ENCODE data around the gene MLLT6. TPM values are rescaled to one million over a fixed set of nuclear protein-coding genes. Genes with fewer than 3 reads are reported as not detected.

The MLLT6 gene
- total RNA-seq, 1 donor from 2014 or later, result 70.2 TPM

DNA sequence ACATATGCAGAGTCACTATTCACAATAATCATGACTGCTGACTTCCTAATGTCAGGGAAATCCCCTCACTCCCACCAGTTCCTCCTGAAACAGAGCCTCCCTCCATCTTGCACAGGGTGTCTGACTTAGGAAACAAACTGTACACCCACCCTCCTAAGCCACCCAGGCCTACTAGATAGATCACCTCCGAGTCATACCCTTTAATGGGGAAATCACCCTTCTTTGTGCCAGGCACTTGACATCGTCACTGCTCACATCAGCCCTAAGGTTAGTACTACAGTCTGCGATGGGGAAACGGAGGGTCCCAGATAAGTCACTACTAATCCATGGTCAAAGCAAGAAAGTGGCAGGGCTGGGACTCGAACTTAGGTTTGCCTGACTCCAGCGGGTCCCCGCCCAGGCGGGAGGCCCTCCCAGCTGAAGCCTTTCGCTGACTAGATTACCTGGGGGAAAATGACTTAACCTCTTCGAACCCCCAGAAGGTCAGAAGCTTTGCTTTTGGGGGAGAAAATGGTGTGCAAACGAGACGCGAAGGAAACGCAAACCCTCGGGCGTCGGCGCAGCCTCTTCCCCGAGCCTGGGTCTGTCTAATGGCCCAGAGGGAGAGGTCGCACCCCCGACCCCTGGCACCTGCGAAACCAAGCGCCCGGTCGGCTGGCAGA is 3.4 kb upstream of the MLLT6 start:
- no peaks in the 10 kb centered on the region for H3K27me3 ChIP-seq
- H3K4me1 ChIP-seq, result peaks cover 24% of the 10 kb centered on the region
- intact Hi-C loops (cut with DNase I), result loop anchor here (5.0 kb wide), 1 partner anchor 41 kb away; no protein-coding TSS in a partner anchor
- no peaks in the 10 kb centered on the region for H3K9me3 ChIP-seq
- DNase-seq (ENCODE audit: extremely low spot score in 2 of 2), result no peak
- TF ChIP-seq, protein P1, sequence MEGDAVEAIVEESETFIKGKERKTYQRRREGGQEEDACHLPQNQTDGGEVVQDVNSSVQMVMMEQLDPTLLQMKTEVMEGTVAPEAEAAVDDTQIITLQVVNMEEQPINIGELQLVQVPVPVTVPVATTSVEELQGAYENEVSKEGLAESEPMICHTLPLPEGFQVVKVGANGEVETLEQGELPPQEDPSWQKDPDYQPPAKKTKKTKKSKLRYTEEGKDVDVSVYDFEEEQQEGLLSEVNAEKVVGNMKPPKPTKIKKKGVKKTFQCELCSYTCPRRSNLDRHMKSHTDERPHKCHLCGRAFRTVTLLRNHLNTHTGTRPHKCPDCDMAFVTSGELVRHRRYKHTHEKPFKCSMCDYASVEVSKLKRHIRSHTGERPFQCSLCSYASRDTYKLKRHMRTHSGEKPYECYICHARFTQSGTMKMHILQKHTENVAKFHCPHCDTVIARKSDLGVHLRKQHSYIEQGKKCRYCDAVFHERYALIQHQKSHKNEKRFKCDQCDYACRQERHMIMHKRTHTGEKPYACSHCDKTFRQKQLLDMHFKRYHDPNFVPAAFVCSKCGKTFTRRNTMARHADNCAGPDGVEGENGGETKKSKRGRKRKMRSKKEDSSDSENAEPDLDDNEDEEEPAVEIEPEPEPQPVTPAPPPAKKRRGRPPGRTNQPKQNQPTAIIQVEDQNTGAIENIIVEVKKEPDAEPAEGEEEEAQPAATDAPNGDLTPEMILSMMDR (IDR thresholded peaks at IDR 0.05), result no peak
- TF ChIP-seq POLR2A (IDR thresholded peaks at IDR 0.05) (no peak), POLR2AphosphoS5 (IDR thresholded peaks at IDR 0.05; ENCODE audit: insufficient read depth in 1 of 2, low read depth in 1 of 2) (no peak)
- peak overlapping the region; percentile 98 for H3K27ac ChIP-seq
- H3K4me3 ChIP-seq, result peak overlapping the region; percentile 92 to 97
- no peaks in the 10 kb centered on the region for H3K36me3 ChIP-seq

DNA sequence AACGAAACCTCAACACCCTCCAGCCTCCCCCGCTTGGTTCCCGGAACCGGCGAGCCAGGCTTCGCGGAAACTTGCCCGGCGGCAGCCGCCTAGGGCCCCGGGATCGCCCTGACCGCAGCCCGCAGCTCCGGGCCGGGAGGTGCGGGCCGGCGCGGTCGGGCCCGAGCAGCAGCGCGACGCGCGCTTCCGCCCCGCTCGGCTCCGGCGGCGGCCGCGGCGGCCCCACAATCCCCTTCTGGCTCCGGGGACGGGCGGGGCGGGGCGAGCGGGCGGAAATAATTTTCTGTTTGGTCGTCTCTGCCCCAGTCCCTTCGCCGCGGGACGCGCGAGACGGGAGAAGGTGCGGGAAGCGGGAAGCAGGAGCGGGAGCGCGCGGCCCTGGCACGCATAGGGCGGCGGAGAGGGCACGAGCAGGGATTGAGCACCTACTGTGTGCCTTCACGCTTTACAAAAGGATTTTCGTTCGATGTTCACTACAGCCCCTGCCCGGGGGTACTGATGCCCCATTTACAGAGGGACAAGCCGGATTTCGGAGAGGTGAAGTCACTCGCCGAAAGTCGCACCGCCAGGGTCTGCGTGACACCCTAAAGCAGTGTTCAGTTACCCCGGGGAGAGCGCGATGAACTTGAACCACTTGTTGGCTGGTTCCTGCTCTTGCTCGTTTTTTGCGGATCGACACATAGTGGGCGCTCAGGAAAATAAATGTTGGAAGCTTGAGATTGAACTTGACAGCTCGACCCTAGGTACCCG is 2.7 kb upstream of the MLLT6 start:
- peak in 1 of 2 donors; percentile 80 for TF ChIP-seq POLR2A (IDR thresholded peaks at IDR 0.05)
- TF ChIP-seq, protein P1 (IDR thresholded peaks at IDR 0.05), result no peak
- TF ChIP-seq POLR2AphosphoS5 (IDR thresholded peaks at IDR 0.05; ENCODE audit: insufficient read depth in 1 of 2, low read depth in 1 of 2), result peak in 1 of 2 donors; percentile 94
- DNase-seq (ENCODE audit: extremely low spot score in 2 of 2), result no peak
- H3K4me1 ChIP-seq, result peaks cover 31% of the 10 kb centered on the region
- H3K9me3 ChIP-seq, result no peaks in the 10 kb centered on the region
- peak overlapping the region; percentile 98 for H3K27ac ChIP-seq
- intact Hi-C loops (cut with DNase I), result loop anchor here (5.0 kb wide), 1 partner anchor 40 kb away; no protein-coding TSS in a partner anchor
- H3K4me3 ChIP-seq, result peak overlapping the region; percentile 92 to 97
- H3K36me3 ChIP-seq, result no peaks in the 10 kb centered on the region
- H3K27me3 ChIP-seq, result no peaks in the 10 kb centered on the region

DNA sequence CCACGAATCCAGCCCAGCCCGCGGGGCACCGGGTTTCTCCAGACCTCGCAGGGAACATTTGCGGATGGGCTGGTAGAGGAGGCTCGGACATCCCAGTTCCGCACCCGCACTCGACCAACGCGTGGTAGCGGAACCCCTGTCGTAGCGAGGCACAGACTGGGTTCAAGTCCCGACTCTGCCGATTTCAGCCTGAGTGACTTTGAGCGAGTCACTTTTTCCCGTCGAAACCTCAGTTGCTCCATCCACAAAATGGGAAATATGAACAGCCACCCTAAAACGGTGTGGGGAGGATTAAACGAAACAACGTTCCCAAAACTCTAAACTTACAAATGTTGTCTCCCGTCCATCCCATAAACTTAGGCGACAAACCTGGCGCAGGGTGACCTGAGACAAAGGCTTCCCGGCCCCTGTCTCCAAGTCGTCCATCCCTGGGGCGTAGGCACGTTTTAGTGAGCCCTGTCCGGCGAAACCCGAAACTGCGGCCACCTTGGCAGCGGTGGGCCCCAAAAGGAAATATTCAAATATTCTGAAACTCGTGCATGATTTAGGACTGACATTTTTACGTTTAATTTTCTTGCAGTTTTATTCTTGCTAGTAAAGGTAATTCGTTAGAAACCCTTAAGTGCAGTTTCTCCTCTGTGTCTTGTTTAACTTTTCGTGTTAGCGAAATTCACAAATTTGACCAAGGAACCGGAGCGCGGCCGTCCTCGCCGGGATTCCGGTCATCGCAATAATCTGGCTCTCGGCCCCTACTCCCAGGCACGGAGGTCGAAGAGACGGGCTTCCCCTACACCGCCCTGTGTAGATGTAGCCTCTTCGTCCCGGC is 1.9 kb upstream of the MLLT6 start:
- TF ChIP-seq, protein P1 (IDR thresholded peaks at IDR 0.05), result no peak
- no peak for TF ChIP-seq POLR2AphosphoS5 (IDR thresholded peaks at IDR 0.05; ENCODE audit: insufficient read depth in 1 of 2, low read depth in 1 of 2)
- TF ChIP-seq POLR2A (IDR thresholded peaks at IDR 0.05), result no peak

DNA sequence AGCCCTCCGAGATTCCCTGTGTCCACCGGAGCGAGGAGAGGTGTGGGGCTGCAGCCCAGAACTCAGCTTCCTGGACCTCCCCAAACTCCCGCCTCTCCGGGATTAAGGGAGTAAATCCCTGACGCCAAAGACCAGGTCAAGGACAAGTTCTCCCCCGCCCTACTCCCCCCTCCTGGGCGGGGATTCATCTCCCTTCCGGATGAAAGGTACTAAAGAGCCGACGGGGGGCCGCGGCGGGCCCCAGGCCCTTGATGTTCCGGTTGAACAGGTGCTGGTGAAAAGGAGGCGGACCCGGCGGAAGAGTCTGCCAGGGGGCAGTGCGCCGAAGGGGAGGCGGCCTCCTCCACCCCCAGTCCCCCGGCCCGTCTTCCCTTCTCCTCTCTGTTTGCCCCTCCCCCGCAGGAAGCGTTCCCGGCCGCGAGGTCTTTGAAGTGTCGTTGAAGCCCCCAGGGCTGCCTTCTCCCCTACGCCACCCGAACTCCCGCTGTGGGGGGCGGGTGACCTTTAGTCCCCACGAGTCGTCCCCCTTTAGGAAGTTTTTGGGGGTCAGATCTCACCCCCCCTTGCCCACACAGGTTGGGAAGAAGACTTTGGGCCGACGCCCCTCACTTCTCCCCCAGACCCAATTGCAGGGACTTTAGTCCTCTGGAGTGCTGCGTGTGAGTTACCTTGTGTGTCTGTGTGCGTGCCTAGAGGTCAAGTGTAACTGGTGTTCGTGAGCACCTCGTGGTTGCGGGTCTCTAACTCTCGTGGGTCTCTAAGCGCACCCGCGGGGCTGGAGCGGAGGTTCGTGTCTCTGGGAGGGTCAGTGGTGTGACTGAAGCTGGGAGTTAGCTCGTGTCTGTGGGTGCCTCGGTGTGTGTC is 1.1 kb upstream of the MLLT6 start:
- TF ChIP-seq POLR2AphosphoS5 (IDR thresholded peaks at IDR 0.05; ENCODE audit: insufficient read depth in 1 of 2, low read depth in 1 of 2) (peak; percentile 39 to 80), POLR2A (IDR thresholded peaks at IDR 0.05) (no peak)
- Histone ChIP-seq H3K36me3 (peaks cover 0 to 3% of the 10 kb centered on the region in 2 donors), H3K9me3 (no peaks in the 10 kb centered on the region), H3K4me3 (peak overlapping the region; percentile 92 to 97), H3K27me3 (no peaks in the 10 kb centered on the region), H3K27ac (peak overlapping the region; percentile 98), H3K4me1 (peaks cover 39% of the 10 kb centered on the region)
- no peak for DNase-seq (ENCODE audit: extremely low spot score in 2 of 2)
- intact Hi-C loops (cut with DNase I), result loop anchor here (5.0 kb wide), 1 partner anchor 38 kb away; no protein-coding TSS in a partner anchor

More for the DNA sequence above, 1.9 kb upstream of the MLLT6 start:
- intact Hi-C loops (cut with DNase I), result loop anchor here (5.0 kb wide), 1 partner anchor 39 kb away; no protein-coding TSS in a partner anchor
- no peaks in the 10 kb centered on the region for H3K36me3 ChIP-seq
- DNase-seq (ENCODE audit: extremely low spot score in 2 of 2), result no peak
- no peaks in the 10 kb centered on the region for H3K9me3 ChIP-seq
- H3K27ac ChIP-seq, result peak overlapping the region; percentile 98
- H3K4me3 ChIP-seq, result peak overlapping the region; percentile 92 to 97
- H3K27me3 ChIP-seq, result no peaks in the 10 kb centered on the region
- H3K4me1 ChIP-seq, result peaks cover 37% of the 10 kb centered on the region
